HUES6 (cell line): Measurements from ENCODE around the gene BCL7C.

ENCODE experiments used
- H3K27ac ChIP-seq: 2 replicates; pipeline ENCODE4 v1.7.0; 2013; ENCODE audit warnings: low read depth, mild to moderate bottlenecking, low read length, inconsistent platforms
- H3K27me3 ChIP-seq: 2 replicates; pipeline ENCODE4 v1.6.1; 2013; ENCODE audit warnings: low read length; ENCODE audit not compliant: control insufficient read depth, insufficient read depth
- H3K36me3 ChIP-seq: 2 replicates; pipeline ENCODE4 v1.6.1; 2013; ENCODE audit warnings: low read length; ENCODE audit not compliant: control insufficient read depth, insufficient read depth
- H3K4me1 ChIP-seq: 2 replicates; pipeline ENCODE4 v1.6.1; 2013; ENCODE audit warnings: low read length; ENCODE audit not compliant: control insufficient read depth, insufficient read depth
- H3K4me3 ChIP-seq: 2 replicates; pipeline ENCODE4 v1.5.1; 2013; ENCODE audit warnings: low read depth, low read length
- H3K9ac ChIP-seq: one replicate; pipeline ENCODE4 v1.6.1; 2013; ENCODE audit warnings: mild to moderate bottlenecking, low read length
- H3K9me3 ChIP-seq: 2 replicates; pipeline ENCODE4 v1.6.1; 2013; ENCODE audit warnings: low read depth, low read length; ENCODE audit not compliant: control insufficient read depth, insufficient read depth

BCL7C gene

DNA sequence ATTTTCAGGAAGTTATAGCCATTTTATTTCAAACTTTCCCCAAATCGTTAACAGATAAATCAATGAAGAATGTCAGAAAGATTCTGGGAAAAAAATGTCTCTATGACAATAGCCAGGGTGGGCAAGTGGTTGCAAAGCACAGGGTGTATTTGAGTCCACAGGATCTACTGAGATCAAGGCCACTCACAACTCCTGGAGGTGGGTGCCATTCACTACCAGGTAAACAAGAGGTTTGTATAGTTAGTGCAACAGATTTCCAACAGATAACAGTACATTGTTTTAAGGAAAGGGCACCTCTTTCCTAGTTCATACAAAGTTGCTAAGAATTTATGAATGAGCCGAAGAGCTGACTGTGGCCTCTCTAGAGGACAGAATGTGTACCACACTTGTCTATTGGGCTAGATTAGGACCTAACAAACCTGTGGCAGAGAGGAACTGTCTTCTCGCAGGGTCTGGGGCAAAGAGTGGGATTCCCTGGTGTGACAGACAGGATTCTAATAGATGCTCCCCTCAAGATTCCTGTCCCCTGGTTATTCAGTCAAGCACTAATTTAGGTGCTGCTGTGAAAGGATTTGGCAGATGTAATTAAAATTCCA, 54.9 kb downstream of the BCL7C start:
- Histone ChIP-seq H3K4me3 (no peak overlapping the region), H3K36me3 (no peaks in the 10 kb centered on the region), H3K27ac (no peak overlapping the region), H3K27me3 (peaks cover 3% of the 10 kb centered on the region; the same call in 1 of the 2 replicates), H3K9me3 (peaks cover 6% of the 10 kb centered on the region; the same call in 1 of the 2 replicates), H3K4me1 (peaks cover 7% of the 10 kb centered on the region; the same call in 1 of the 2 replicates), H3K9ac (no peak overlapping the region)

DNA sequence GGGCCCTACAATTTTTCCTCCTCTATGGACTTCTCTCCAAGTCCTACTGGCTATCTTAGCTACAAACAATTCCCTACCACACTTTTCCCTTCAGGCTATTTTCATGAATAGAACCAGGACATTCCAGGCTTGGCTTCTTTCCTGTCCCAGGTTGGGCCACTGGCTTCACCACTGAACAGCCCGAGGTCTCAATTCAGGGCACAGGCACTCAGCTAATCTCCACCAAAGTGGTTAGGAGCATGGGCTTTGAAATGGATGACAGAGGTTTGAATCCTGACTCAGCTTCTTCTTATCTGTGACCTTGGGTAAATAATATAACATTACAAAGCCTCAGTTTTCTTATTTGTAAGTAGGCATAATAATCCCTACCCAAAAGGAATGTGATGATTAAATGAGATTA, 56.0 kb downstream of the BCL7C start:
- no peak overlapping the region for H3K4me3 ChIP-seq
- H3K27me3 ChIP-seq = peaks cover 3% of the 10 kb centered on the region; the same call in 1 of the 2 replicates
- H3K36me3 ChIP-seq = no peaks in the 10 kb centered on the region
- no peak overlapping the region for H3K9ac ChIP-seq
- peaks cover 7% of the 10 kb centered on the region; the same call in 1 of the 2 replicates for H3K4me1 ChIP-seq
- H3K27ac ChIP-seq = no peak overlapping the region
- H3K9me3 ChIP-seq = peaks cover 6% of the 10 kb centered on the region; the same call in 1 of the 2 replicates
